NOMO-1 (cell line): Measurements from ENCODE around the gene FIG4.
A peak's percentile ranks its signal among the peaks of the same experiment; 100 is the strongest.
"Not testable (repeated sequence)": the region's sequence is repeated elsewhere in the genome, so short reads cannot be mapped to it uniquely, and the experiment has no call there.

Experiments used
- DNase-seq, 2 experiments: peaks; one replicate each; lab custom pipeline; 2025; ENCODE audit not compliant: unreplicated experiment in 2 of 2; lab: John Stamatoyannopoulos, UW

Gene FIG4

GRCh38 chr6:109701774-109702173, 10.7 kb downstream of the FIG4 start:
- peak; percentile 34 to 49 for DNase-seq

- DNase-seq: peak; percentile 40 to 44
Measured at GRCh38 chr6:109702791-109703190, 11.7 kb downstream of the FIG4 start.

GRCh38 chr6:109705258-109705657, 14.2 kb downstream of the FIG4 start:
- DNase-seq: peak; percentile 76 to 92

- no peak for DNase-seq
Measured at GRCh38 chr6:109706513-109706912, 15.4 kb downstream of the FIG4 start.

GRCh38 chr6:109708099-109708498, 17.0 kb downstream of the FIG4 start:
- DNase-seq: not testable (repeated sequence)

- no peak for DNase-seq
Measured at GRCh38 chr6:109713097-109713496, 22.0 kb downstream of the FIG4 start.

GRCh38 chr6:109714166-109714565, 23.1 kb downstream of the FIG4 start:
- DNase-seq: no peak

- no peak for DNase-seq
Measured at GRCh38 chr6:109714611-109715010, 23.5 kb downstream of the FIG4 start.

GRCh38 chr6:109715616-109716015, 24.5 kb downstream of the FIG4 start:
- no peak for DNase-seq

- DNase-seq: peak; percentile 58 to 69
Measured at GRCh38 chr6:109717971-109718370, 26.9 kb downstream of the FIG4 start.

GRCh38 chr6:109718991-109719390, 27.9 kb downstream of the FIG4 start:
- no peak for DNase-seq

- DNase-seq: no peak
Measured at GRCh38 chr6:109720311-109720710, 29.2 kb downstream of the FIG4 start.

- no peak for DNase-seq
Measured at GRCh38 chr6:109722011-109722410, 30.9 kb downstream of the FIG4 start.

- DNase-seq: no peak
Measured at GRCh38 chr6:109722564-109723254, 31.6 kb downstream of the FIG4 start.

- not testable (repeated sequence) for DNase-seq
Measured at GRCh38 chr6:109725250-109725649, 34.2 kb downstream of the FIG4 start.

GRCh38 chr6:109736273-109737025, 45.4 kb downstream of the FIG4 start:
- DNase-seq: no peak

- no peak for DNase-seq
Measured at GRCh38 chr6:109738255-109738654, 47.2 kb downstream of the FIG4 start.

- no peak for DNase-seq
Measured at GRCh38 chr6:109738667-109739066, 47.6 kb downstream of the FIG4 start.

GRCh38 chr6:109739686-109740085, 48.6 kb downstream of the FIG4 start:
- no peak for DNase-seq

- peak in 1 of 2 experiments; percentile 13 for DNase-seq
Measured at GRCh38 chr6:109740787-109741186, 49.7 kb downstream of the FIG4 start.

GRCh38 chr6:109743739-109744138, 52.6 kb downstream of the FIG4 start:
- DNase-seq: no peak

GRCh38 chr6:109744779-109745178, 53.7 kb downstream of the FIG4 start:
- not testable (repeated sequence) for DNase-seq
